H7 (cell line): Measurements from ENCODE around the gene PDZD4. TPM values are rescaled to one million over a fixed set of nuclear protein-coding genes. Genes with fewer than 3 reads are reported as not detected.

ENCODE experiments used
- DNase-seq: peaks from one replicate; pipeline ENCODE4 v3.0.0; 2012
- H3K27me3 ChIP-seq: 2 replicates; pipeline ENCODE4 v1.6.0; 2011; ENCODE audit warnings: mild to moderate bottlenecking, low read length; ENCODE audit not compliant: control insufficient read depth, insufficient read depth
- H3K36me3 ChIP-seq: replicated peaks from 2 replicates; pipeline ENCODE4 v1.5.1; 2011; ENCODE audit warnings: low read length; ENCODE audit not compliant: control insufficient read depth, insufficient read depth
- H3K4me3 ChIP-seq: 2 replicates; pipeline ENCODE4 v1.5.1; 2011; ENCODE audit warnings: low read depth, mild to moderate bottlenecking, control low read depth, low read length, moderate library complexity; ENCODE audit not compliant: insufficient read depth
- total RNA-seq: library from RNA; depleted of rRNA; stranded (reverse); fragments of >200 nt; shearing (Covaris generic); gene quantifications from 2 replicates; pipeline ENCODE4 v1.2.3, GENCODE V29; 2014

PDZD4 gene
- total RNA-seq, 1 experiment from 2014 or later: 76.3 TPM

GRCh38 chrX:153871451-153871850, 41.1 kb upstream of the PDZD4 start:
- peak; percentile 77 for DNase-seq
- H3K36me3 ChIP-seq: no peaks in the 10 kb centered on the region; the same call in 1 of the 2 replicates
- no peak overlapping the region for H3K4me3 ChIP-seq
- H3K27me3 ChIP-seq: no peaks in the 10 kb centered on the region

GRCh38 chrX:153870791-153871360, 40.5 kb upstream of the PDZD4 start:
- no peak overlapping the region for H3K4me3 ChIP-seq
- H3K27me3 ChIP-seq: no peaks in the 10 kb centered on the region
- DNase-seq: peak; percentile 74
- H3K36me3 ChIP-seq: no peaks in the 10 kb centered on the region; the same call in 1 of the 2 replicates

GRCh38 chrX:153870288-153870690, 39.9 kb upstream of the PDZD4 start:
- Histone ChIP-seq H3K36me3 (no peaks in the 10 kb centered on the region; the same call in 1 of the 2 replicates), H3K4me3 (no peak overlapping the region), H3K27me3 (no peaks in the 10 kb centered on the region)
- DNase-seq: peak; percentile 35

- Histone ChIP-seq H3K4me3 (no peak overlapping the region), H3K27me3 (no peaks in the 10 kb centered on the region), H3K36me3 (no peaks in the 10 kb centered on the region; the same call in 1 of the 2 replicates)
- DNase-seq: peak; percentile 34
Measured at GRCh38 chrX:153869473-153870287, 39.3 kb upstream of the PDZD4 start.

GRCh38 chrX:153868576-153869472, 38.5 kb upstream of the PDZD4 start:
- no peaks in the 10 kb centered on the region; the same call in 1 of the 2 replicates for H3K36me3 ChIP-seq
- no peak overlapping the region for H3K4me3 ChIP-seq
- peak; percentile 36 for DNase-seq
- H3K27me3 ChIP-seq: no peaks in the 10 kb centered on the region

- DNase-seq: no peak
- no peak overlapping the region for H3K4me3 ChIP-seq
- H3K36me3 ChIP-seq: no peaks in the 10 kb centered on the region; the same call in 1 of the 2 replicates
- no peaks in the 10 kb centered on the region for H3K27me3 ChIP-seq
Measured at GRCh38 chrX:153867671-153868070, 37.3 kb upstream of the PDZD4 start.

GRCh38 chrX:153867139-153867538, 36.8 kb upstream of the PDZD4 start:
- Histone ChIP-seq H3K27me3 (no peaks in the 10 kb centered on the region), H3K4me3 (no peak overlapping the region), H3K36me3 (no peaks in the 10 kb centered on the region; the same call in 1 of the 2 replicates)
- peak; percentile 17 for DNase-seq

GRCh38 chrX:153866302-153867019, 36.1 kb upstream of the PDZD4 start:
- H3K36me3 ChIP-seq: no peaks in the 10 kb centered on the region; the same call in 1 of the 2 replicates
- DNase-seq: no peak
- no peak overlapping the region for H3K4me3 ChIP-seq
- no peaks in the 10 kb centered on the region for H3K27me3 ChIP-seq

- Histone ChIP-seq H3K36me3 (no peaks in the 10 kb centered on the region; the same call in 1 of the 2 replicates), H3K27me3 (no peaks in the 10 kb centered on the region)
Measured at GRCh38 chrX:153865685-153866084, 35.3 kb upstream of the PDZD4 start.

GRCh38 chrX:153865321-153865580, 34.9 kb upstream of the PDZD4 start:
- peak; percentile 35 for DNase-seq
- no peaks in the 10 kb centered on the region; the same call in 1 of the 2 replicates for H3K36me3 ChIP-seq

More at GRCh38 chrX:153865685-153866084, 35.3 kb upstream of the PDZD4 start:
- no peak for DNase-seq
- no peak overlapping the region for H3K4me3 ChIP-seq

GRCh38 chrX:153864561-153865320, 34.4 kb upstream of the PDZD4 start:
- H3K4me3 ChIP-seq: no peak overlapping the region
- DNase-seq: peak; percentile 37
- no peaks in the 10 kb centered on the region for H3K27me3 ChIP-seq
- no peaks in the 10 kb centered on the region; the same call in 1 of the 2 replicates for H3K36me3 ChIP-seq

More at GRCh38 chrX:153865321-153865580, 34.9 kb upstream of the PDZD4 start:
- Histone ChIP-seq H3K4me3 (no peak overlapping the region), H3K27me3 (no peaks in the 10 kb centered on the region)

- peak; percentile 39 for DNase-seq
- no peaks in the 10 kb centered on the region; the same call in 1 of the 2 replicates for H3K36me3 ChIP-seq
- H3K4me3 ChIP-seq: no peak overlapping the region
- no peaks in the 10 kb centered on the region for H3K27me3 ChIP-seq
Measured at GRCh38 chrX:153864101-153864500, 33.8 kb upstream of the PDZD4 start.

- peak; percentile 65 for DNase-seq
- no peaks in the 10 kb centered on the region; the same call in 1 of the 2 replicates for H3K36me3 ChIP-seq
- H3K27me3 ChIP-seq: no peaks in the 10 kb centered on the region
- no peak overlapping the region for H3K4me3 ChIP-seq
Measured at GRCh38 chrX:153863251-153863991, 33.1 kb upstream of the PDZD4 start.
